ENCODE results near the gene MPPED2.
"Not testable (repeated sequence)": the region's sequence is repeated elsewhere in the genome, so short reads cannot be mapped to it uniquely, and the experiment has no call there.

MPPED2 gene

DNA sequence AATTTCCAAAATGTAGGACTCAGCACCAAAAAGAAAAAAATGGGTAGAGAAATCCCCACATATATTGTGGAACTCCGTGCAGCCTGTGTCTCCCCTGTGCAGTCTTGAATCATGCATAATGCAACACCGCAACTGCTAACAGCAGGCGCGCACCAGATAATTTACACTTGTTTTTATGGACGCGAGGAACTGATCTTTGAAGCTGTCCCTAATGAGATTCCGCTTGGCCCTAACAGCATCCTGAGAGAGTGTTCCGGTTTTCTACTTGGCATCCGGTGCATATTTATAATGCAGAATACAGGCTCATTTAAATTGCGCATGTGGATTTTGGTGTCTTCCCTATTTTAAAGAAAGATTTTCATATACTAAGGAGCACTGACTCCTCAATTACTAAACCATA lies 21.1 kb downstream of the MPPED2 start:
- TF ChIP-seq, protein P1, sequence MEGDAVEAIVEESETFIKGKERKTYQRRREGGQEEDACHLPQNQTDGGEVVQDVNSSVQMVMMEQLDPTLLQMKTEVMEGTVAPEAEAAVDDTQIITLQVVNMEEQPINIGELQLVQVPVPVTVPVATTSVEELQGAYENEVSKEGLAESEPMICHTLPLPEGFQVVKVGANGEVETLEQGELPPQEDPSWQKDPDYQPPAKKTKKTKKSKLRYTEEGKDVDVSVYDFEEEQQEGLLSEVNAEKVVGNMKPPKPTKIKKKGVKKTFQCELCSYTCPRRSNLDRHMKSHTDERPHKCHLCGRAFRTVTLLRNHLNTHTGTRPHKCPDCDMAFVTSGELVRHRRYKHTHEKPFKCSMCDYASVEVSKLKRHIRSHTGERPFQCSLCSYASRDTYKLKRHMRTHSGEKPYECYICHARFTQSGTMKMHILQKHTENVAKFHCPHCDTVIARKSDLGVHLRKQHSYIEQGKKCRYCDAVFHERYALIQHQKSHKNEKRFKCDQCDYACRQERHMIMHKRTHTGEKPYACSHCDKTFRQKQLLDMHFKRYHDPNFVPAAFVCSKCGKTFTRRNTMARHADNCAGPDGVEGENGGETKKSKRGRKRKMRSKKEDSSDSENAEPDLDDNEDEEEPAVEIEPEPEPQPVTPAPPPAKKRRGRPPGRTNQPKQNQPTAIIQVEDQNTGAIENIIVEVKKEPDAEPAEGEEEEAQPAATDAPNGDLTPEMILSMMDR (IDR thresholded peaks at IDR 0.05; ENCODE audit: low read depth, low read length): no peak
- H3K4me3 ChIP-seq (ENCODE audit: low read depth, low read length): no peak overlapping the region

DNA sequence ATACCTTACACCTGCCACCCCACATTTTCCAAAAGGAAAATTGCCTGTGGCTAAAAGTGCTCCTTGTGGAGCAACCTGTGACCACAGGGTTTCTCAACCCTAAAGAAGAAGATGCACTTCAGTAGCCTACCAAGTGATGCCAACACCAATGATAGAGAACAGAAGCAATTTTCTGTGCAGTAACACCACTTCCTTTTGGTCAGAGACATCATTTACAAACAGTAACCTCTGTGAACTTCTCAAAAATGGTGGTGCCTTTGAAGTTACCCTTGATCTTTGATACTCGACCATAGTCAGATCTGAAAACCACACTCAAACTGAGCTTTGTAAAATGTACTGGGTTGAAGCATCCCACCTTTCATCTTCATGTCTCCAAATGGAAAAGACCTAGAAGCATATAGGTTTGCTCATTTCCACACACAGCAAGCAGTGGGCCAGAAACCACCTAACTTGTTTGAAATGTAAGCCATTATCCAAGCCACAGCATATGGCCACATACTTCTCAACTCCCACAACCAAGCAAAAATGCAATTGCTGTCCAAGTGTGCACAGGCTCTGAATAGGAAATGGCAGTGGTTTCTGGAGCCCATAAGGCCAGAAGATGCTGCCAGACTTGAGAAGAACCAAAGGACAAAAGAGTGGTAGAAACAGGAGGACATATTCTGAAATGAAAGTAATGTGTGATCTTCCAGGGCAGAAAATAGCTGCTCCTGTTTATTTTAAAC lies 24.3 kb downstream of the MPPED2 start:
- TF ChIP-seq, protein P1 (IDR thresholded peaks at IDR 0.05; ENCODE audit: low read depth, low read length): no peak
- no peak overlapping the region for H3K4me3 ChIP-seq (ENCODE audit: low read depth, low read length)

DNA sequence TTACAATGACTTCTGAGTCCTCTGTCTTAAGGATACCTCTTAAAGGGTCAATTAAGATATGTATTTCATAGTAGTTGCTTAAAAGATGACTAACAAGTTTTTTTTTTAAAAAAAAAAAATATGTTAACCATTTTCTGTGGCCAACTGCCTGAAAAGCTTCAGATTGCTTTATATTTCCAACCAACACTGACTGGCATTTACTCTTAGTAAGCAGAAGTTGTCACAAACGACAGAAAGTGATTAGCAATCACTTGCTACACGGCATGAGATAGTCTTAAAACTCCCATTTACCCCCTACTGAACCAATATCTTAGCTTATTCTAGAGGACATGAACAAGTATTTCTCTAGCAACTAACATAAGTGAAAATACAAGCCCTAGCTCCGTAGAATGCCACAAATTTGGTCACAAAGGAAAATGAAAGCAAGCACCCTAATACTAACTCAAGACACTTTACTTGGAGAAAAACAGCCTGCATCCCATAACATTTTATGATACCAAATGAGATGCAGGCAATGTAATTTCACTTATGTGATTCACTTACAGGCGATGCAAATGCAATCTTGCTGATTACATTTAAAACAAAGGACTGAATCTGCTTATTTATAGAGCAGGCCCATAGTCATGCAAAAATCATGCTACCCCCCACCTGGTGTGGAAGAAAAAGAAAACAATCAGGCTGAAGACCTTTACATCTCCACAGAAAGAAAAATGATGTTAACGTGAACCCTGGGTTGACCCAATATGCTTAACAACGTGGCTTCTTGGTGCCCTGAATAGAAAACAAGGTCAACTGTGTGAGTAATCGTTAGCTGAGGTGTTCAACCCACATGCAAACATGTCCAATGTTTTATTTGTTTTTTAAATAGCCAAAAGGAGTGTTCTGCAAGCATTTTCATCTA lies 25.7 kb downstream of the MPPED2 start:
- TF ChIP-seq, protein P1 (IDR thresholded peaks at IDR 0.05; ENCODE audit: low read depth, low read length): no peak
- H3K4me3 ChIP-seq (ENCODE audit: low read depth, low read length): no peak overlapping the region

DNA sequence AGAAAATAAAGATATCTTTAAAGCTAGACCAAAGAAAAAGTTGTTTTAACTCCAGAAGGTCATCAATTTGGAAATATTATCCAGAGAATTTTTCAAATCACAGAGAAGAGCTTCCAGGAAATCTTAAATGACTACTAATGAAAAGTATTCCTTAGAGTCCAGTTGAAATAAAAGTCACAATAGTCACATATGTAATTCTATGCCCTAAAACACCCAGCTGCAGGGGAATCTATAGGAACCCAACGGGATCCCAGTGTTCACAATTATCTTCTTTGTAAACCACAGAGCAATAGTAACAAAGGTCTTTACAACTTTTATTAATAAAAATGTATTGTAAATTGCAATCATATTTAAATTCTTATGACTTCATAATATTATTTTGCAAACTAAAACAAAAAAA lies 27.1 kb downstream of the MPPED2 start:
- no peak overlapping the region for H3K4me3 ChIP-seq (ENCODE audit: low read depth, low read length)
- TF ChIP-seq, protein P1 (IDR thresholded peaks at IDR 0.05; ENCODE audit: low read depth, low read length): no peak

DNA sequence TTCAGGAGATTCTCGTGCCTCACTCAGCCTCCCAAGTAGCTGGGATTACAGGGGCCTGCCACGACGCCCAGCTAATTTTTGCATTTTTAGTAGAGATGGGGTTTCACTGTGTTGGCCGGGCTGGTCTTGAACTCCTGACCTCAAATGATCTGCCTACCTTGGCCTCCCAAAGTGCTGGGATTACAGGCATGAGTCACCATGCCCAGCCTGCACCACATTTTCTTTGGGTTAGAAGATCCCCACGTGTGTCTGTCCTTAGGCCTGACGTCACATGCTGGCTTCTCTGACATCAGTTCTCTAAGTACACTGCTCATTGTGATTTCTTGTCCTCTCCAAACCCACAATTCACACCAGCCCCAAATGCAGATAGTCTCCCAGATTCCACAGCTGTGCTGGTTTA lies 31.6 kb downstream of the MPPED2 start:
- H3K4me3 ChIP-seq (ENCODE audit: low read depth, low read length): not testable (repeated sequence)

DNA sequence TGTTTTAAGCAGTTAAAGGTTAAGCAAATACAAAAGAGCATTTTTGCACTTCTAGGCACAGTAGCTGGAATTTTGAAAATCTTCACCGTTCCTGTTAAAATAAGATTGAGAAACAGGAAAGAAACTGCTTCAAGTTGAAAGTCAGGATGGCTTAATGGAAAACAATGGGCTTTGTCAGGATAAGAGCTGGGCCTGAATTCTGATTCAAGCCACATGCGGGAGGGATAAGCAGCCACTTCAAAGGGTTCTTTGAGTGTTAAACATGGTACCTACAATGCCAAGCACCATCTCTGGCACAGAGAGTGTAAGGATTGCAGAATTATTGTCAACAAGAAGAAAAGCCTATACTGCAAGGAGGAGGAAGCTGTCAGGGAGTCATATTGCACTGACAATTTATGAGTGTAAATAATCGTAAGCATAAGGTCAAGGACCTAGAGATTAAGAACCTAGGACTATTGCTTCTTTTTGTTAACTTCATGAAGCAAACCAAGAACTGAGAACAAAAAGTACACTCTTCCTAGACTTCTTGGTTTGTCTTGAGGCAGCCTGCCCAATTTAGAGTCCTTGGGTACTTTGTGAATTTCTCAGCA lies 32.5 kb downstream of the MPPED2 start:
- no peak overlapping the region for H3K4me3 ChIP-seq (ENCODE audit: low read depth, low read length)
- TF ChIP-seq, protein P1 (IDR thresholded peaks at IDR 0.05; ENCODE audit: low read depth, low read length): no peak

DNA sequence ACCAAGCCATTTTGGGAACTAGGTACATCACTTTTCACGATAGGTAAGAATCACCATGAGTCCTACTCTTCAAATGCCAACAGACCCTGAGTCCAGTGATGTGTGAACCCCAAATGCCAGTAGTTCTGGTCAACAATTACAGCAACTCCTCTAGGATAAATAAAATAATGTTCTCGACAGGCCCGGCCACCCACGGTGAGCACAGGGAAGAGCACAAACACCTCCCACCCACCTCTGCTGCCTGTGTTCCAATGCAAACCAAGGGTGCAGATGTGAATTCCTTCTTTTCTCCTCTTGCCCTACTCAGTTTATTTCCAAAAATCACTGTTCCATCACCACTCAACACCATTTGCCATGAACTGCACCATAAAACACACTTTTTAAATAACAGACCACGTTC lies 33.3 kb downstream of the MPPED2 start:
- TF ChIP-seq, protein P1 (IDR thresholded peaks at IDR 0.05; ENCODE audit: low read depth, low read length): no peak
- no peak overlapping the region for H3K4me3 ChIP-seq (ENCODE audit: low read depth, low read length)

Measured in WI38 (cell line).